Omental fat pad (tissue), 4 donors: Measurements from ENCODE around the gene ATP6V0D1. TPM values are rescaled to one million over a fixed set of nuclear protein-coding genes. Genes with fewer than 3 reads are reported as not detected.

Experiments
- ATAC-seq: fragments of 150-250 bp; one replicate; pipeline ENCODE4 v1.9.1; 2016; ENCODE audit warnings: mild to moderate bottlenecking, moderate library complexity; ENCODE audit not compliant: low FRiP score
- DNase-seq: peaks from one replicate; pipeline ENCODE4 v3.0.0-alpha.2; 2019; ENCODE audit warnings: low spot score
- CTCF ChIP-seq, 3 donors: fragments of 450-650 bp; IDR thresholded peaks; one replicate each; pipeline ENCODE4 v1.5.1; 2016 to 2017; ENCODE audit warnings: antibody characterized with exemption in 3 of 3, mild to moderate bottlenecking in 3 of 3, moderate library complexity in 2 of 3
- total RNA-seq, 4 donors: library from RNA; depleted of rRNA; stranded (reverse); fragments of >200 nt; gene quantifications; one replicate each; pipeline ENCODE4 v1.1.0, GENCODE V29; 2016

The ATP6V0D1 gene
- total RNA-seq, 4 donors from 2014 or later = 67.8 to 154 (median 124) TPM

- TF ChIP-seq CTCF (IDR thresholded peaks at IDR 0.05) = no peak
- DNase-seq (no peak), ATAC-seq (no peak)
Measured at GRCh38 chr16:67405336-67405735, 75.6 kb downstream of the ATP6V0D1 start.

- TF ChIP-seq CTCF (IDR thresholded peaks at IDR 0.05) = no peak
- ATAC-seq (no peak), DNase-seq (no peak)
Measured at GRCh38 chr16:67404740-67405226, 76.2 kb downstream of the ATP6V0D1 start.

GRCh38 chr16:67403976-67404555 lies 76.9 kb downstream of the ATP6V0D1 start:
- DNase-seq (no peak), ATAC-seq (no peak)
- TF ChIP-seq CTCF (IDR thresholded peaks at IDR 0.05) = no peak

- no peak for TF ChIP-seq CTCF (IDR thresholded peaks at IDR 0.05)
- no peak for ATAC-seq
- no peak for DNase-seq
Measured at GRCh38 chr16:67400901-67401300, 80.1 kb downstream of the ATP6V0D1 start.

GRCh38 chr16:67399749-67400704 lies 80.9 kb downstream of the ATP6V0D1 start:
- no peak for ATAC-seq
- DNase-seq = no peak
- no peak for TF ChIP-seq CTCF (IDR thresholded peaks at IDR 0.05)

GRCh38 chr16:67399218-67399733 lies 81.7 kb downstream of the ATP6V0D1 start:
- TF ChIP-seq CTCF (IDR thresholded peaks at IDR 0.05) = no peak
- ATAC-seq = no peak
- DNase-seq = no peak
